Umbilical cord (tissue), 2 donors: ENCODE data around the gene RNF213. TPM values are rescaled to one million over a fixed set of nuclear protein-coding genes. Genes with fewer than 3 reads are reported as not detected.
"Not testable (repeated sequence)": the region's sequence is repeated elsewhere in the genome, so short reads cannot be mapped to it uniquely, and the experiment has no call there.

Experiments
- DNase-seq: peaks from one replicate; pipeline ENCODE4 v3.0.0-alpha.2; 2015; ENCODE audit warnings: low spot score
- total RNA-seq: library from RNA; depleted of rRNA; stranded (reverse); fragments of >200 nt; gene quantifications from one replicate; pipeline ENCODE4 v1.2.3, GENCODE V29; 2014; ENCODE audit warnings: low replicate concordance; ENCODE audit not compliant: insufficient read depth

The RNF213 gene
- total RNA-seq, 1 donor from 2014 or later, result 54.4 TPM

DNA sequence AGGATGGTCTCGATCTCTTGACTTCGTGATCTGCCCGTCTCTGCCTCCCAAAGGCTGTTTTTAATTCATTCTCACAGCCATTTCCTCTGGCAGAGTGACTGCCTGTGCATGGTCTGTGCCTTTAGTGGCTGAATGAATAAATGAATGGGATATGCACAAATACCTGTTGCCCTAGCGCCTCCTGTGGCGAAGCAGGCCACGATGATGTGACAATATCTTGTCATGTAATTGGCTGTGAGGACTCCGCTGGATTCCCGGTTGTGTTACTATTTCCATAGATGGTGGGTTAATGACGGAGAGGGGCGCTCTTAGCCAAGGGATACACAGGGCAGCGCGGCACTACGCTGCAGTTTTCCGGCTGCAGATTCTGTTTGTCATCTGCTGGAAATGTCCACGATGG lies 127.5 kb downstream of the RNF213 start:
- DNase-seq, result no peak

DNA sequence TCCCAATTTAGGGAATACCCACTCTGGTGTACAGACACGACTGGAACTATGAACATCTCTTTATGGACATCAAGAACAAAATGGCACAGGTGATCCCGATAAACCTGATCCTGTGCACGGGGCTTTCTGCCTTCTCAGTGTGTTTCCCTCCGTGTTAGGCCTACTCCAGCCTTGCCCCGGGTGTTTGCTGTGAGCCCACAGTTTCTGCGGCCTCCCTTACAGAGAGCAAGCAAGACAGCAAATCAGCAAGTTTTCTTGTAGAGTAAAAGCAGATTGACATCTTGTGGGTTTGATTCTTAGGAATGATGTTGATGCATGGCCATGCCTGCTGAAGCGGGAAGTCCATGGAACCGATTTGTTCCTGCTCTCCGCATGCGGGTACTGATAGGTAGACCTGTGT lies 127.9 kb downstream of the RNF213 start:
- no peak for DNase-seq

GRCh38 chr17:80389011-80389995 lies 128.7 kb downstream of the RNF213 start:
- no peak for DNase-seq

- no peak for DNase-seq
Measured at GRCh38 chr17:80393241-80393890, 132.7 kb downstream of the RNF213 start.

DNA sequence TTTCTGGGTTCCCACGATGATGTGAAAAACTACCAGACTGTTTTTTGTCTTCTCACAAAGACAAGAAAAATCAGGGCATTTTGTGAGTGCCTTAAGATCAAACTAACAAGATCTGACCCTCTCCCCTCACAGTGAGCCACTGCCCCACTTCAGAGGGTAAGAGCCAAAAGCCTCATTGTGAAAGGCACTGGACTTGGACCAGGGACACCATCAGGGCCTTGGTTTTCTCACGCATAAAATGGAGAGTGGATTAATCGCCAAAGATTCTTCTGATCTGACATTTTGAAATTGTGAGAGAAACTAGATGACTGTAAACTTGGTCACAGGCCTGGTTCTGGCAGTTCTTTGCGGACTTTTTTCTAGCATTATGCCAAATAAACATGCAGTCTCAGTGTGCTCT lies 133.3 kb downstream of the RNF213 start:
- no peak for DNase-seq

DNA sequence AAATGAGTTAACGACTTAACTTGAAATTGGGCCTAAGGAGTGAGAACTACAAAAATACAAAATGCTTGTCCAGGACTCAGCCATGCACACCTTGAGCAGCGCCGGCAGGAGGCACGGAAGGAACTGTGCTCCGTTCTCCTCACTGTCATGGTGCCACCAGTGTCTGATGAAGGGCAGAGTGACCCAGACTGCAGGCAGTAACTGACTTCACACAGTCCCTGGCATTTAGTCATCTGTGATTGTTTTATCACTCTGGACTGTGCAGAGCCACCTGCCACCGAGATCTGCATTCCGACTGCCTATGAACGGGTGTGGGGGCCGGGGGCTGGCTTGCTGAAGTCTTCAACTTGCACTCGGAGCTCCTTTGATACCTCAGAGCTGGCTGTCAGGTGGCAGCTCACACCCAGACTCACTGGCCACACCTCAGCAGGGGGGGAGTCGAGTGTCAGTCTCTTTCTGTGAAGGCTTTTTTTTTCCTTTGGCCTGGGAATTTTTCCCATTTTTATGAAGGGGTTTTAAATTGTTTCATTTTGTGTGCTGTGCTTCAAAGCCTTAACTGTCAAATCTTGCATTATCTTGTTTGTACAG lies 134.1 kb downstream of the RNF213 start:
- no peak for DNase-seq

DNA sequence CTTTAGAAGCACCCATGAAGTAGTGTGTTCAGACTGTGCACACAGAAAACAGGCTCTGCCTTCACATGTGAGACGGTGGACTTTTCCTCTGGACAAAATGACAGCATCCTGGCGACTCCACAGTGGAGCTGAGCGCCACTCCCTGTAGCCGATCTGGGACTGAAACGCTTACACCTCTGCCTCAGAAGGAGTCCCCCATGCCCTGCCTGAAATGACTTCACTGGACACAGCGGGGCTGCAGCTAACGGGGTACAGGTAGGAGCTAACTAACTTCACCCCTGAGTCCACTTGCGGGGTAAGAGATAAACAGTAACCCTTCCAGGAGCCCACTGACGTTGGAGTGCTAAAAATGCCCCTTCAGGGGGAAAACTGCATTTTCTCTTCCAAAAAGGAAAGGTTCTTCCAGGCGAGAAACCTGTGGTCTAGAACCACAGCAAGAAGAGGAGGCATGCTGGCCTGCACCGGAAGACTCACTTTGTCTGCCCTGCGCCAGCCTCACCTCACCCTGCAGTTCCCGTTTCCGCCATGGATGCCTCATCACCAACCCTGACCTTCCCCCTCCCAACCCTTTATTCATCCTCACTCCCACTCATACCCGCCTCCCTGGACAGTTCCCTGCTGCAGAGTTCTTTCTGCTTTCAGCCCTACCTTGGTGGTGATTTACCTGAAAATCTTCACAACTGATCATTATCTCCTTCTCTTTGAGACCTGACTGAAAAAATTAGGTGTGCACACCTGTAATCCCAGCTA lies 134.9 kb downstream of the RNF213 start:
- no peak for DNase-seq

GRCh38 chr17:80396157-80397033 lies 135.7 kb downstream of the RNF213 start:
- DNase-seq, result no peak

DNA sequence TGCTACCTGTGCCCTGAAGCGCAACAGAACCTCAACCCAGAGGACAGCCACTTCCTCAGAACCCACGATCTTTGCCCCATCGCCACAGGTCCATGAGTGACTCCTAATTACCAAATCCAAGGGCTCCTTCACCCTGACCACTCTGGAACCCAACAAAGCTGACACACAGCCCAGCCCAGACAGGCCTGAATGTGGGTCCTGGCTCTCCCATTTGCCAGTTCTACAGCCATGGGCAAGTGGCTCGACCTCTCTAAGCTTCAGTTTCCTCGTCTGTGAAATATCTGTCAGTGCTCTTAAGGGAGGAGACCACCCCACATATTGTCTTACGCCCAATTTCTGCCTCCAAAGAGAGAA lies 136.4 kb downstream of the RNF213 start:
- no peak for DNase-seq

DNA sequence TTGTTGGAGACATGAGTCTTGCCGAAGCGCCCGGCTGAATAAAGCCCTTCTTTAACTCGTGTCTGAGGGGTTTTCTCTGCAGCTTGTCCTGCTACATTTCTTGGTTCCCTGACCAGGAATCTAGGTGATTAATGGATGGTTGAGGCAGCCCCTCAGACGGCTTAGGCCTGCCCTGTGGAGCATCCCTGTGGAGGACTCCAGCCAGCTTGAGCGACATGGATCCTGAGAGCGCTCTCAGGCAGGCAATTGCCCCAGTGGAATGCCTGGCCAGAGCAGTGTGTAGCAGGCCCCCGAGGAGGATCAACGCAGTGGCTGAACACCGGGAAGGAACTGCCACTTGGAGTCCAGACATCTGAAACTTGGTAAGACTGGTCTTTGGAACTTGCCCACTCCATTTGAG lies 137.0 kb downstream of the RNF213 start:
- no peak for DNase-seq

DNA sequence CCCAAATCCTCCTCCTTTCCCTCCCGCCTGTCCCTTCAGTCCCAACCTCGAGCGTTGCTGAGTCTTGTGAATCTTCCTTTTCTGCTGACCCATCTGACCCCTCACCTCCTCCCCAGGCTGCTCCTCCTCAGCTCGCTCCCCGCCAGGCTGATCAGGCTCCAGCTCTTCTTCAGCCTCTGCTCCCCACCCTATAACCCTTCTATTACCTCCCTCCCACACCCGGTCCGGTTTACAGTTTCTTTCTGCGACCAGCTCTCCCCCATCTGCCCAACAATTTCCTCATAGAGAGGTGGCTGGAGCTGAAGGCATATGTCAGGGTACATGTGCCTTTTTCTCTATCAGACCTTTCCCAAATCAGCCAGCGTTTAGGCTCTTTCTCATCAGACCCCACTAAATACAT lies 140.4 kb downstream of the RNF213 start:
- DNase-seq, result not testable (repeated sequence)

DNA sequence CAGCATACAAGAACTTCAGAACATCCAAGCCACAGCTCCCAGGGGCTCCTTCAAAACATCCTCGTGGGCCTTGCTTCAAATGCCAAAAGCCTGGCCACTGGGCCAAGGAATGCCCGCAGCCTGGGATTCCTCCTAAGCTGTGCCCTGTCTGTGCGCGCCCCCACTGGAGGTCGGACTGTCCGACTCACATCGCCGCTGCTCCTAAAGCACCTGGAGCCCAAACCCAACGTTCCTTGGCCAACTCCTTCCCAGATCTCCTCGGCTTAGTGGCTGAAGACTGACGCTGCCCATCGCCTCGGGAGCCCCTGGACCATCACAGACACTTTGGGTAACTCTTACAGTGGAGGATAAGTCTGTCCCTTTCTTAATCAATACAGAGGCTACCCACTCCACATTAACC lies 141.4 kb downstream of the RNF213 start:
- DNase-seq, result not testable (repeated sequence)

GRCh38 chr17:80402959-80403358 lies 142.3 kb downstream of the RNF213 start:
- DNase-seq, result no peak

DNA sequence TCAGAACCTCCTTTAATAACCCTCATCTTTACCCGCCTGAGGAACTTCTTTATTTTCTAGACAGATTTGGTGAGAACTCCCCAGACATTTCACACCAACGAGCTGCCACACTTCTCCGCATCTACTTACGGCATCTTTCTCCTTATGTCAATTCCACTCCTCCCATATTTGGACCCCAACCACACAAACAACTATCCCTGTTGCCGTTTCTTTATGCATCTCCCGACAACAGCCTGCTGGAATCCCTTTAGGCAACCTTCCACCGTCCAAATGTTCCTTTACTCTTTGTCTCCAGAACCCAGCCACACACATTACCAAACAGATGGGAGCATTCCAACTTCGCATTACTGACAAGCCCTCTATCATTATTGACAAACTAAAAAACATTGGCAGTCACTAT lies 145.5 kb downstream of the RNF213 start:
- DNase-seq, result no peak

DNA sequence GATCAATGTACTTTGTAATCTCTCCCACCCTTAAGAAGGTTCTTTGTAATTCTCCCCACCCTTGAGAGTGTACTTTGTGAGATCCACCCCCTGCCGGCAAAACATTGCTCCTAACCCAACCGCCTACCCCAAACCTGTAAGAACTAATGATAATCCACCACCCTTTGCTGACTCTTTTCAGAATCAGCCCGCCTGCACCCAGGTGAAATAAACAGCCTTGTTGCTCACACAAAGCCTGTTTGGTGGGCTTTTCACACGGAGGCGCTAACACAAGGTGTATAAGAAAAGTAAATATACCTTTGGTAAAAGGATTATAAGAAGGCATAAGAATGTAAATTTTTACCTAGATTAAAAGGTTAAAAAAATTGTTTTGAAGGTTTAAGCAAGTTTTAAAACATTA lies 147.3 kb downstream of the RNF213 start:
- not testable (repeated sequence) for DNase-seq

DNA sequence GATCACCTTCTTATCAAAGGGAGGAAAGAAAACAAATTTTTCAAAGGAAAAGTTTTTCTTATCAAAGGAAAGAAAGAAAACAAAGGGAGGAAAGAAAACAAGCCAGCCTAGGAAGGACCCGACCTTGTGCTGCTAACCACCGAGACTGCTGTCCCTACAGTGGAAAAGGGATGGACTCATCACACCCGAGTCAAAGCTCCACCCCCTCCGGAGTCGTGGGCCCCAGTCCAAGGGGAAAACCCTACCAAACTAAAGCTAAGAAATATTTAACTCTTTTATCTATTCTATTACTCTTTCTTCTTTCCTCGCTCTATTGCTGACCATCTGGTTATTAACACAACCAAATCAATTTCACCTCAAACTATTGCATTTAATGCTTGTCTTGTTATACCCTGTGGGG lies 148.2 kb downstream of the RNF213 start:
- DNase-seq, result no peak

- no peak for DNase-seq
Measured at GRCh38 chr17:80409626-80410025, 149.0 kb downstream of the RNF213 start.

DNA sequence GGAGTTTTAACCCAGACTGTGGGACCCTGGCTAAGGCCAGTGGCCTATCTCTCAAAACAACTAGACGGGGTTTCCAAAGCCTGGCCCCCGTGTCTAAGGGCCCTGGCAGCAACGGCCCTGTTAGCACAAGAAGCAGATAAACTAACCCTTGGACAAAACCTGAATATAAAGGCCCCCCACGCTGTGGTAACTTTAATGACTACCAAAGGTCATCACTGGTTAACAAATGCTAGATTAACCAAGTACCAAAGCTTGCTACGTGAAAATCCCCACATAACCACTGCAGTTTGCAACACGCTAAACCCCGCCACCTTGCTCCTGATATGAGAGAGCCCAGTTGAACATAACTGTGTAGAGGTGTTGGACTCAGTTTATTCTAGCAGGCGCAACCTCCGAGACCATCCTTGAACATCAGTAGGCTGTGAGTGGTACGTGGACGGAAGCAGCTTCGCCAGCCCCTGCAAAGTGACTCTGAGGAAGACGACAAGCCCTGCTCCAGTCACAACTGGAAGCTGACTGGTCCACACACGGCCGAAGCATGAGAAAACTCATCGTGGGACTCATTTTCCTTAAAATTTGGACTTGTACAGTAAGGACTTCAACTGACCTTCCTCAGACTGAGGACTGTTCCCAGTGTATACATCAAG lies 149.9 kb downstream of the RNF213 start:
- DNase-seq, result not testable (repeated sequence)

DNA sequence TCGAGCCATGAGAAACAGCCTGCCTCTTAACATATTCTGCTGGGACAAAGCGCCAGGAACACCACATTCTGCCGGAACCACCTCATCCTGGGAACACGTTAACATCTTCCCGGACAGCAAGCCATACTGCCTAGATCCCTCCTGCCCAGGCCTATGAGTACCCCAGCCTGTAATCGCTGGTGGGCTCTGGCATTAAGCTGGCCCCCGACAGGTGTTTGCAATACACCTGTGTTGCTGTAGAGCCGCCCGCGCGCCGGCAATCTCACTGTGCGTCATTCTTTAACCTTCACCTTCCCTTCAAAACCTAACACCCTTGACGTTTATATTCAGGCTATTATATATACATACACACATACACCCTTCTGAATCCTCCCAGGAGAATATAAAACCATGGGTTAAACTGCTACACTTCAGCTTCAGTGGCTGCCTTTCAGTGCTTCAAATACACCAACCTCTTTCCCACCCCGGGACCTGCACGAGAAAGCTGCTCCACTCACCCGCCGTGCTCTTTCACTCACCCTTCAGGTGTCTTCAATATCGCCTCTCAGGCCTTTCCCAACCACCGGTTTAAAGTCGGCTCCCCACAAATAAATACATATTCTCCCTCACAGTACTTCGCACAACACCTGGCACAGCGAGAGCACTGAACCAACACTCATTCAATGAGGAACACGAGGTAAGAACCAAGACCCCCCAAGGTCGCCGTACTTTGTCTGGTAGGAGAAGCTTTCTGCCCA lies 153.3 kb downstream of the RNF213 start:
- DNase-seq, result no peak

- no peak for DNase-seq
Measured at GRCh38 chr17:80414508-80414802, 153.8 kb downstream of the RNF213 start.
